GM23338 (cell line): ENCODE results near the gene FNDC3B. TPM values are rescaled to one million over a fixed set of nuclear protein-coding genes. Genes with fewer than 3 reads are reported as not detected.

Experiments
- ATAC-seq: fragments of 200-7000 bp; cut with Tn5 transposase; 3 replicates; pipeline ENCODE4 v1.9.1; 2020
- DNase-seq: peaks from one replicate; pipeline ENCODE4 v3.0.0-alpha.2; 2015; ENCODE audit warnings: low spot score
- H2AFZ ChIP-seq: fragments of 200-600 bp; sonication (generic); 2 replicates; pipeline ENCODE4 v1.8.0; 2016; ENCODE audit warnings: antibody characterized with exemption, mild to moderate bottlenecking, moderate library complexity
- H3F3A ChIP-seq: fragments of 200-600 bp; sonication (generic); replicated peaks from 2 replicates; pipeline ENCODE4 v1.8.0; 2017; ENCODE audit warnings: antibody characterized with exemption, mixed run types, low read depth
- H3K27ac ChIP-seq: fragments of 200-600 bp; sonication (generic); 2 replicates; pipeline ENCODE4 v1.6.1; 2016; ENCODE audit warnings: low read depth
- H3K27me3 ChIP-seq: fragments of 200-600 bp; sonication (generic); 2 replicates; pipeline ENCODE4 v1.8.0; 2016; ENCODE audit warnings: mild to moderate bottlenecking, mixed run types, moderate library complexity; ENCODE audit not compliant: insufficient read depth
- H3K36me3 ChIP-seq: fragments of 200-600 bp; sonication (generic); 2 replicates; pipeline ENCODE4 v1.8.0; 2016; ENCODE audit warnings: mild to moderate bottlenecking; ENCODE audit not compliant: insufficient read depth
- H3K4me1 ChIP-seq: fragments of 200-600 bp; sonication (generic); 2 replicates; pipeline ENCODE4 v1.8.0; 2016; ENCODE audit warnings: mild to moderate bottlenecking, moderate library complexity; ENCODE audit not compliant: insufficient read depth
- H3K4me2 ChIP-seq: fragments of 200-600 bp; sonication (generic); 2 replicates; pipeline ENCODE4 v1.7.1; 2017; ENCODE audit warnings: mixed run types
- H3K4me3 ChIP-seq: fragments of 200-600 bp; sonication (generic); 2 replicates; pipeline ENCODE4 v1.6.1; 2016; ENCODE audit warnings: mixed run types
- H3K79me2 ChIP-seq: fragments of 200-600 bp; sonication (generic); replicated peaks from 2 replicates; pipeline ENCODE4 v1.8.0; 2017; ENCODE audit warnings: mild to moderate bottlenecking; ENCODE audit not compliant: insufficient read depth
- H3K9me2 ChIP-seq: fragments of 200-600 bp; sonication (generic); 2 replicates; pipeline ENCODE4 v1.8.0; 2017; ENCODE audit not compliant: insufficient read depth
- H4K20me1 ChIP-seq: fragments of 200-600 bp; sonication (generic); replicated peaks from 2 replicates; pipeline ENCODE4 v1.8.0; 2017; ENCODE audit warnings: mild to moderate bottlenecking; ENCODE audit not compliant: insufficient read depth
- H3K27ac Mint-ChIP-seq: 2 replicates; pipeline ENCODE4 v1.8.0; 2020; ENCODE audit warnings: inconsistent platforms, mild to moderate bottlenecking, moderate library complexity, mixed read lengths
- H3K27me3 Mint-ChIP-seq: 3 replicates; pipeline ENCODE4 v1.8.0; 2022; ENCODE audit warnings: low read depth, mild to moderate bottlenecking, moderate library complexity, mixed read lengths, inconsistent platforms; ENCODE audit not compliant: insufficient read depth, poor library complexity
- H3K36me3 Mint-ChIP-seq: 3 replicates; pipeline ENCODE4 v1.8.0; 2021; ENCODE audit warnings: low read depth, mild to moderate bottlenecking, inconsistent platforms, moderate library complexity, mixed read lengths
- H3K4me1 Mint-ChIP-seq: 3 replicates; pipeline ENCODE4 v1.8.0; 2020; ENCODE audit warnings: mild to moderate bottlenecking, inconsistent platforms, mixed read lengths
- H3K4me3 Mint-ChIP-seq: 3 replicates; pipeline ENCODE4 v1.8.0; 2021; ENCODE audit warnings: moderate library complexity, mild to moderate bottlenecking, inconsistent platforms, mixed read lengths
- H3K9me3 Mint-ChIP-seq: 3 replicates; pipeline ENCODE4 v1.8.0; 2020; ENCODE audit warnings: moderate library complexity, mild to moderate bottlenecking, inconsistent platforms, mixed read lengths
- CREB1 ChIP-seq: fragments of 250-450 bp; sonication (Bioruptor Pico); IDR thresholded peaks from 2 replicates; pipeline ENCODE4 v1.5.0; 2020; ENCODE audit warnings: low read depth, mild to moderate bottlenecking, moderate library complexity
- EZH2 ChIP-seq: fragments of 200-600 bp; sonication (generic); IDR thresholded peaks from one replicate; pipeline ENCODE4 v1.8.0; 2017; ENCODE audit warnings: antibody characterized with exemption, mild to moderate bottlenecking, low read depth; ENCODE audit not compliant: unreplicated experiment
- EZH2phosphoT487 ChIP-seq: fragments of 200-600 bp; sonication (generic); IDR thresholded peaks from one replicate; pipeline ENCODE4 v1.8.1; 2018; ENCODE audit warnings: antibody characterized with exemption; ENCODE audit not compliant: unreplicated experiment
- JUNB ChIP-seq: IDR thresholded peaks from one replicate; pipeline ENCODE4 v1.6.1; 2016; ENCODE audit warnings: antibody characterized with exemption; ENCODE audit not compliant: unreplicated experiment
- NANOG ChIP-seq: IDR thresholded peaks from 2 replicates; pipeline ENCODE4 v1.6.1; 2016; ENCODE audit warnings: antibody characterized with exemption, borderline replicate concordance
- POLR2AphosphoS5 ChIP-seq: IDR thresholded peaks from 2 replicates; pipeline ENCODE4 v1.6.1; 2016; ENCODE audit warnings: antibody characterized with exemption, low read depth
- STAT1 ChIP-seq: IDR thresholded peaks from one replicate; pipeline ENCODE4 v1.6.1; 2016; ENCODE audit warnings: antibody characterized with exemption; ENCODE audit not compliant: unreplicated experiment
- ZNF114 ChIP-seq: fragments of 250-450 bp; sonication (Bioruptor Pico); IDR thresholded peaks from 2 replicates; pipeline ENCODE4 v1.5.0; 2020; ENCODE audit warnings: mild to moderate bottlenecking, moderate library complexity
- ZNF331 ChIP-seq: fragments of 250-450 bp; sonication (Bioruptor Pico); IDR thresholded peaks from 2 replicates; pipeline ENCODE4 v1.5.0; 2020; ENCODE audit warnings: low read depth, mild to moderate bottlenecking, moderate library complexity
- ZNF462 ChIP-seq: fragments of 250-450 bp; sonication (Bioruptor Pico); IDR thresholded peaks from 2 replicates; pipeline ENCODE4 v1.5.0; 2020; ENCODE audit warnings: mild to moderate bottlenecking, moderate library complexity
- polyA plus RNA-seq: library from polyadenylated mRNA; unstranded; fragments of >200 nt; fragmentation: Nextera tagmentation; extraction: Ambion mirVana; gene quantifications from 2 replicates; pipeline ENCODE4 v1.2.1, GENCODE V29; 2016
- total RNA-seq: library from RNA; depleted of rRNA; stranded (reverse); fragments of >200 nt; shearing (Covaris generic); gene quantifications from 2 replicates; pipeline ENCODE4 v1.2.3, GENCODE V29; 2014
- TF ChIP-seq, protein P1 (sequence below): IDR thresholded peaks from one replicate; pipeline ENCODE4 v1.6.1; 2018; ENCODE audit warnings: antibody characterized with exemption; ENCODE audit not compliant: unreplicated experiment
- TF ChIP-seq, protein P2 (sequence below), 2 experiments: fragments of 200-600 bp in 1 of 2; sonication (generic) in 1 of 2; conservative IDR thresholded peaks; 2 replicates each; pipeline versions ENCODE4 v1.5.1 to v1.6.1; 2016 to 2017; ENCODE audit warnings: antibody characterized with exemption in 2 of 2, low read depth in 2 of 2, mild to moderate bottlenecking in 2 of 2, moderate library complexity in 1 of 2
- TF ChIP-seq, protein P3 (sequence below): IDR thresholded peaks from 2 replicates; pipeline ENCODE4 v1.6.1; 2016; ENCODE audit warnings: antibody characterized with exemption

Gene FNDC3B
- total and polyA plus RNA-seq, 2 experiments from 2014 or later, result 19.1 to 55.4 TPM

- no peak overlapping the region for H3K27ac ChIP-seq
Observed at GRCh38 chr3:172188511-172188910, 149.1 kb downstream of the FNDC3B start.

More at GRCh38 chr3:172188511-172188910, 149.1 kb downstream of the FNDC3B start:
- TF ChIP-seq ZNF114 (CRISPR knock-in tag) (no peak), ZNF462 (no peak), ZNF331 (CRISPR knock-in tag) (no peak), POLR2AphosphoS5 (no peak), CREB1 (CRISPR knock-in tag) (no peak), JUNB (no peak), STAT1 (no peak), EZH2 (no peak), EZH2phosphoT487 (no peak), NANOG (no peak)
- TF ChIP-seq, protein P1, sequence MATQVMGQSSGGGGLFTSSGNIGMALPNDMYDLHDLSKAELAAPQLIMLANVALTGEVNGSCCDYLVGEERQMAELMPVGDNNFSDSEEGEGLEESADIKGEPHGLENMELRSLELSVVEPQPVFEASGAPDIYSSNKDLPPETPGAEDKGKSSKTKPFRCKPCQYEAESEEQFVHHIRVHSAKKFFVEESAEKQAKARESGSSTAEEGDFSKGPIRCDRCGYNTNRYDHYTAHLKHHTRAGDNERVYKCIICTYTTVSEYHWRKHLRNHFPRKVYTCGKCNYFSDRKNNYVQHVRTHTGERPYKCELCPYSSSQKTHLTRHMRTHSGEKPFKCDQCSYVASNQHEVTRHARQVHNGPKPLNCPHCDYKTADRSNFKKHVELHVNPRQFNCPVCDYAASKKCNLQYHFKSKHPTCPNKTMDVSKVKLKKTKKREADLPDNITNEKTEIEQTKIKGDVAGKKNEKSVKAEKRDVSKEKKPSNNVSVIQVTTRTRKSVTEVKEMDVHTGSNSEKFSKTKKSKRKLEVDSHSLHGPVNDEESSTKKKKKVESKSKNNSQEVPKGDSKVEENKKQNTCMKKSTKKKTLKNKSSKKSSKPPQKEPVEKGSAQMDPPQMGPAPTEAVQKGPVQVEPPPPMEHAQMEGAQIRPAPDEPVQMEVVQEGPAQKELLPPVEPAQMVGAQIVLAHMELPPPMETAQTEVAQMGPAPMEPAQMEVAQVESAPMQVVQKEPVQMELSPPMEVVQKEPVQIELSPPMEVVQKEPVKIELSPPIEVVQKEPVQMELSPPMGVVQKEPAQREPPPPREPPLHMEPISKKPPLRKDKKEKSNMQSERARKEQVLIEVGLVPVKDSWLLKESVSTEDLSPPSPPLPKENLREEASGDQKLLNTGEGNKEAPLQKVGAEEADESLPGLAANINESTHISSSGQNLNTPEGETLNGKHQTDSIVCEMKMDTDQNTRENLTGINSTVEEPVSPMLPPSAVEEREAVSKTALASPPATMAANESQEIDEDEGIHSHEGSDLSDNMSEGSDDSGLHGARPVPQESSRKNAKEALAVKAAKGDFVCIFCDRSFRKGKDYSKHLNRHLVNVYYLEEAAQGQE, result no peak
- TF ChIP-seq, protein P2, sequence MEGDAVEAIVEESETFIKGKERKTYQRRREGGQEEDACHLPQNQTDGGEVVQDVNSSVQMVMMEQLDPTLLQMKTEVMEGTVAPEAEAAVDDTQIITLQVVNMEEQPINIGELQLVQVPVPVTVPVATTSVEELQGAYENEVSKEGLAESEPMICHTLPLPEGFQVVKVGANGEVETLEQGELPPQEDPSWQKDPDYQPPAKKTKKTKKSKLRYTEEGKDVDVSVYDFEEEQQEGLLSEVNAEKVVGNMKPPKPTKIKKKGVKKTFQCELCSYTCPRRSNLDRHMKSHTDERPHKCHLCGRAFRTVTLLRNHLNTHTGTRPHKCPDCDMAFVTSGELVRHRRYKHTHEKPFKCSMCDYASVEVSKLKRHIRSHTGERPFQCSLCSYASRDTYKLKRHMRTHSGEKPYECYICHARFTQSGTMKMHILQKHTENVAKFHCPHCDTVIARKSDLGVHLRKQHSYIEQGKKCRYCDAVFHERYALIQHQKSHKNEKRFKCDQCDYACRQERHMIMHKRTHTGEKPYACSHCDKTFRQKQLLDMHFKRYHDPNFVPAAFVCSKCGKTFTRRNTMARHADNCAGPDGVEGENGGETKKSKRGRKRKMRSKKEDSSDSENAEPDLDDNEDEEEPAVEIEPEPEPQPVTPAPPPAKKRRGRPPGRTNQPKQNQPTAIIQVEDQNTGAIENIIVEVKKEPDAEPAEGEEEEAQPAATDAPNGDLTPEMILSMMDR (conservative IDR thresholded peaks at IDR 0.05; ENCODE audit: low read depth in 2 of 2), result no peak
- TF ChIP-seq, protein P3, sequence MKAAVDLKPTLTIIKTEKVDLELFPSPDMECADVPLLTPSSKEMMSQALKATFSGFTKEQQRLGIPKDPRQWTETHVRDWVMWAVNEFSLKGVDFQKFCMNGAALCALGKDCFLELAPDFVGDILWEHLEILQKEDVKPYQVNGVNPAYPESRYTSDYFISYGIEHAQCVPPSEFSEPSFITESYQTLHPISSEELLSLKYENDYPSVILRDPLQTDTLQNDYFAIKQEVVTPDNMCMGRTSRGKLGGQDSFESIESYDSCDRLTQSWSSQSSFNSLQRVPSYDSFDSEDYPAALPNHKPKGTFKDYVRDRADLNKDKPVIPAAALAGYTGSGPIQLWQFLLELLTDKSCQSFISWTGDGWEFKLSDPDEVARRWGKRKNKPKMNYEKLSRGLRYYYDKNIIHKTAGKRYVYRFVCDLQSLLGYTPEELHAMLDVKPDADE, result no peak
- peaks cover 2% of the 10 kb centered on the region; the same call in 1 of the 3 replicates for H3K36me3 Mint-ChIP-seq
- H3K79me2 ChIP-seq, result peaks cover 54% of the 10 kb centered on the region
- 0 out of 3 replicates have a peak, but pooled peaks cover 1% of the 10 kb centered on the region for H3K9me3 Mint-ChIP-seq
- peaks cover 28% of the 10 kb centered on the region for H3K4me1 Mint-ChIP-seq
- DNase-seq (no peak), ATAC-seq (no peak)
- H3K4me2 ChIP-seq, result no peak overlapping the region
- H3K36me3 ChIP-seq, result no peaks in the 10 kb centered on the region
- H3K27me3 Mint-ChIP-seq, result no peaks in the 10 kb centered on the region
- H4K20me1 ChIP-seq, result no peaks in the 10 kb centered on the region
- no peaks in the 10 kb centered on the region for H3K9me2 ChIP-seq
- H3F3A ChIP-seq, result no peaks in the 10 kb centered on the region
- peaks cover 16% of the 10 kb centered on the region for H3K4me1 ChIP-seq
- no peak overlapping the region for H2AFZ ChIP-seq
- H3K4me3 ChIP-seq, result no peak overlapping the region
- H3K27ac Mint-ChIP-seq, result no peak overlapping the region
- no peak overlapping the region for H3K4me3 Mint-ChIP-seq
- H3K27me3 ChIP-seq, result no peaks in the 10 kb centered on the region
